ENCODE measurements around the gene ALDH3B2.
"Not testable (repeated sequence)": the region's sequence is repeated elsewhere in the genome, so short reads cannot be mapped to it uniquely, and the experiment has no call there.

The ALDH3B2 gene

DNA sequence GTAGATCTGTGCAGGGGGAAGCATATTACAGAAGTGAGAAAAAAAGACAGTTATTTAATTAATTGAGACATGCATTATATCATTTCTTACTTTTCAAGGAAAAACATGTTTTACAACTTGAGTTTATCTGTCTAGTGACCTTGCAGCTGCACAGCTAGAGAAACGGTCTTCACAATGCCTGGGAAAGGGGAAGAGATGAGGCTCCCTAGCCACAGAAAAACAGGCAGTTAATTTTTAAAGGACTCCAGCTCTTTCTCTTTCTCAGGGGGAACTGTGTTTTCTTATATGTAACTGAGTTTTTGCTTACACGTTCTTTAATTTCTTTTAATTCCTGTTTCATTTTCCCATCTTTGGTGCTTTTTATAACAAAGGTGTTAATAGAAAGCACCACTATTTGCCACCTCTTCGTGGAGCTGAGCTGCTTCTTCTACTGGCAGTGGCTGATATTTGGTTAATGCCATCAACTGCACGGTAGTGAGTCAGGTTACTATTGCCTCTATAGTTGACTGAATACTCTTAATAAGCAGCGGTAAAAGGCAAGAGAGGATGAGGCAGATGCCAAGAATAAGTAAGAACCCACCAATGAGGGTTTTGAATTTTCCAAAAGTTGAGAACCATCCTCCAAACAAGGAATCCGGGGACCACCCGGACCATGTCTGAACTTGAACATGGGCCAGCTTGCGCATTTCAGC lies 11.4 kb upstream of the ALDH3B2 start:
- H3K27me3 ChIP-seq (ENCODE audit: insufficient read depth, low read length): peaks cover 44% of the 10 kb centered on the region
- H3K27ac ChIP-seq (ENCODE audit: low read depth, low read length); H2AFZ ChIP-seq (ENCODE audit: low read length, unreplicated experiment); H3K4me3 ChIP-seq (ENCODE audit: low read depth, low read length); H3K36me3 ChIP-seq (ENCODE audit: insufficient read depth, low read length); H3K4me1 ChIP-seq (ENCODE audit: control insufficient read depth, insufficient read depth, low read length, unreplicated experiment); H3K79me2 ChIP-seq (ENCODE audit: control insufficient read depth, insufficient read depth, low read length, unreplicated experiment): not testable (repeated sequence)

GRCh38 chr11:67682126-67683034 lies 8.0 kb upstream of the ALDH3B2 start:
- H3K4me1 ChIP-seq (ENCODE audit: control insufficient read depth, insufficient read depth, low read length, unreplicated experiment); H3K36me3 ChIP-seq (ENCODE audit: insufficient read depth, low read length); H3K79me2 ChIP-seq (ENCODE audit: control insufficient read depth, insufficient read depth, low read length, unreplicated experiment); H2AFZ ChIP-seq (ENCODE audit: low read length, unreplicated experiment); H3K27ac ChIP-seq (ENCODE audit: low read depth, low read length); H3K4me3 ChIP-seq (ENCODE audit: low read depth, low read length): not testable (repeated sequence)
- H3K27me3 ChIP-seq (ENCODE audit: insufficient read depth, low read length): peaks cover 24% of the 10 kb centered on the region

GRCh38 chr11:67680696-67681470 lies 6.5 kb upstream of the ALDH3B2 start:
- H3K27ac ChIP-seq (ENCODE audit: low read depth, low read length): no peak overlapping the region
- H3K4me1 ChIP-seq (ENCODE audit: control insufficient read depth, insufficient read depth, low read length, unreplicated experiment): no peaks in the 10 kb centered on the region
- peaks cover 30% of the 10 kb centered on the region for H3K27me3 ChIP-seq (ENCODE audit: insufficient read depth, low read length)
- H2AFZ ChIP-seq (ENCODE audit: low read length, unreplicated experiment): no peak overlapping the region
- H3K4me3 ChIP-seq (ENCODE audit: low read depth, low read length): no peak overlapping the region
- H3K79me2 ChIP-seq (ENCODE audit: control insufficient read depth, insufficient read depth, low read length, unreplicated experiment): no peaks in the 10 kb centered on the region
- no peaks in the 10 kb centered on the region for H3K36me3 ChIP-seq (ENCODE audit: insufficient read depth, low read length)

GRCh38 chr11:67675058-67675747 lies 780 bp upstream of the ALDH3B2 start:
- Histone ChIP-seq H2AFZ (ENCODE audit: low read length, unreplicated experiment) (no peak overlapping the region), H3K27ac (ENCODE audit: low read depth, low read length) (no peak overlapping the region), H3K27me3 (ENCODE audit: insufficient read depth, low read length) (peaks cover 52% of the 10 kb centered on the region), H3K36me3 (ENCODE audit: insufficient read depth, low read length) (no peaks in the 10 kb centered on the region), H3K4me3 (ENCODE audit: low read depth, low read length) (no peak overlapping the region), H3K79me2 (ENCODE audit: control insufficient read depth, insufficient read depth, low read length, unreplicated experiment) (no peaks in the 10 kb centered on the region), H3K4me1 (ENCODE audit: control insufficient read depth, insufficient read depth, low read length, unreplicated experiment) (no peaks in the 10 kb centered on the region)

DNA sequence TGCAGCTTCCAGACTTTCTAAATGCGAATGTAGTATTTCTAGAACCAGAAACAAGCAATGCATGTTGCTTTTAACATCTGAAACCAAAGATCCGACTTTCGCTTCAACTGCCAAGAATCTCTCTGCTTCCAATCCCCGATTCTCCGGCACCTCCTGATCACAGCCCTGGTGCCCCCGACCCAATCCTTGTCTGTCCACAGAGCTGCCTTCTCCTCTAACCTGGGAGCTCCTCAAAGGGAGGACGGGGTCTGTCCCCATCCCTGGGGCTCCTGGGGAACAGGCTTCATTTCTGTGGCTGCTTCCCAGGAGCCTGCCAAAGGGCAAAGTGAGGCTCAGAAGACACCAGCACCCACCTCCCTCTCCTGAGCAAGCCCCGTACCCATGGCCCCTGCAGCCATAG lies 521 bp downstream of the ALDH3B2 start:
- H3K27ac ChIP-seq (ENCODE audit: low read depth, low read length): no peak overlapping the region

GRCh38 chr11:67673358-67673757 lies 1.1 kb downstream of the ALDH3B2 start:
- H3K27me3 ChIP-seq (ENCODE audit: insufficient read depth, low read length): peaks cover 52% of the 10 kb centered on the region
- no peak overlapping the region for H3K27ac ChIP-seq (ENCODE audit: low read depth, low read length)
- no peaks in the 10 kb centered on the region for H3K79me2 ChIP-seq (ENCODE audit: control insufficient read depth, insufficient read depth, low read length, unreplicated experiment)
- no peak overlapping the region for H2AFZ ChIP-seq (ENCODE audit: low read length, unreplicated experiment)
- H3K4me3 ChIP-seq (ENCODE audit: low read depth, low read length): no peak overlapping the region
- no peaks in the 10 kb centered on the region for H3K36me3 ChIP-seq (ENCODE audit: insufficient read depth, low read length)
- no peaks in the 10 kb centered on the region for H3K4me1 ChIP-seq (ENCODE audit: control insufficient read depth, insufficient read depth, low read length, unreplicated experiment)

More for the DNA sequence above, 521 bp downstream of the ALDH3B2 start:
- H3K4me1 ChIP-seq (ENCODE audit: control insufficient read depth, insufficient read depth, low read length, unreplicated experiment): no peaks in the 10 kb centered on the region
- H3K27me3 ChIP-seq (ENCODE audit: insufficient read depth, low read length): peaks cover 52% of the 10 kb centered on the region
- H3K4me3 ChIP-seq (ENCODE audit: low read depth, low read length): no peak overlapping the region
- no peaks in the 10 kb centered on the region for H3K79me2 ChIP-seq (ENCODE audit: control insufficient read depth, insufficient read depth, low read length, unreplicated experiment)
- H3K36me3 ChIP-seq (ENCODE audit: insufficient read depth, low read length): no peaks in the 10 kb centered on the region
- no peak overlapping the region for H2AFZ ChIP-seq (ENCODE audit: low read length, unreplicated experiment)

- Histone ChIP-seq H3K27me3 (ENCODE audit: insufficient read depth, low read length) (peaks cover 35% of the 10 kb centered on the region), H3K27ac (ENCODE audit: low read depth, low read length) (no peak overlapping the region), H3K4me1 (ENCODE audit: control insufficient read depth, insufficient read depth, low read length, unreplicated experiment) (no peaks in the 10 kb centered on the region), H2AFZ (ENCODE audit: low read length, unreplicated experiment) (no peak overlapping the region), H3K36me3 (ENCODE audit: insufficient read depth, low read length) (no peaks in the 10 kb centered on the region), H3K4me3 (ENCODE audit: low read depth, low read length) (no peak overlapping the region), H3K79me2 (ENCODE audit: control insufficient read depth, insufficient read depth, low read length, unreplicated experiment) (no peaks in the 10 kb centered on the region)
These were observed 3.3 kb downstream of the ALDH3B2 start for GRCh38 chr11:67671211-67671520.

GRCh38 chr11:67670316-67671210 lies 3.9 kb downstream of the ALDH3B2 start:
- no peaks in the 10 kb centered on the region for H3K36me3 ChIP-seq (ENCODE audit: insufficient read depth, low read length)
- H3K27ac ChIP-seq (ENCODE audit: low read depth, low read length): no peak overlapping the region
- peaks cover 29% of the 10 kb centered on the region for H3K27me3 ChIP-seq (ENCODE audit: insufficient read depth, low read length)
- no peaks in the 10 kb centered on the region for H3K79me2 ChIP-seq (ENCODE audit: control insufficient read depth, insufficient read depth, low read length, unreplicated experiment)
- no peak overlapping the region for H3K4me3 ChIP-seq (ENCODE audit: low read depth, low read length)
- H3K4me1 ChIP-seq (ENCODE audit: control insufficient read depth, insufficient read depth, low read length, unreplicated experiment): no peaks in the 10 kb centered on the region
- no peak overlapping the region for H2AFZ ChIP-seq (ENCODE audit: low read length, unreplicated experiment)

- H2AFZ ChIP-seq (ENCODE audit: low read length, unreplicated experiment): no peak overlapping the region
- H3K27ac ChIP-seq (ENCODE audit: low read depth, low read length): no peak overlapping the region
- H3K79me2 ChIP-seq (ENCODE audit: control insufficient read depth, insufficient read depth, low read length, unreplicated experiment): no peaks in the 10 kb centered on the region
- no peak overlapping the region for H3K4me3 ChIP-seq (ENCODE audit: low read depth, low read length)
- no peaks in the 10 kb centered on the region for H3K36me3 ChIP-seq (ENCODE audit: insufficient read depth, low read length)
- H3K4me1 ChIP-seq (ENCODE audit: control insufficient read depth, insufficient read depth, low read length, unreplicated experiment): no peaks in the 10 kb centered on the region
- H3K27me3 ChIP-seq (ENCODE audit: insufficient read depth, low read length): peaks cover 5% of the 10 kb centered on the region
These were observed 6.3 kb downstream of the ALDH3B2 start for GRCh38 chr11:67668192-67668551.
